KMS-11 (cell line): ENCODE results near the gene DLGAP1.

Experiments
- H2AFZ ChIP-seq: fragments of 200-600 bp; sonication (generic); 2 replicates; pipeline ENCODE4 v1.6.1; 2016; ENCODE audit warnings: antibody characterized with exemption, mixed run types, low read depth
- H3K27ac ChIP-seq: fragments of 200-600 bp; sonication (generic); 2 replicates; pipeline ENCODE4 v1.6.1; 2016; ENCODE audit warnings: mild to moderate bottlenecking, mixed run types
- H3K27me3 ChIP-seq: fragments of 200-600 bp; sonication (generic); 2 replicates; pipeline ENCODE4 v1.6.1; 2017; ENCODE audit warnings: mild to moderate bottlenecking, low read depth, mixed run types, moderate library complexity; ENCODE audit not compliant: insufficient read depth
- H3K36me3 ChIP-seq: fragments of 200-600 bp; sonication (generic); 2 replicates; pipeline ENCODE4 v1.6.1; 2017; ENCODE audit warnings: mild to moderate bottlenecking, mixed run types; ENCODE audit not compliant: insufficient read depth
- H3K4me1 ChIP-seq: fragments of 200-600 bp; sonication (generic); 2 replicates; pipeline ENCODE4 v1.6.1; 2016; ENCODE audit warnings: mild to moderate bottlenecking, low read depth, mixed run types; ENCODE audit not compliant: poor library complexity, severe bottlenecking
- H3K4me2 ChIP-seq: fragments of 200-600 bp; sonication (generic); 2 replicates; pipeline ENCODE4 v1.7.0; 2016; ENCODE audit warnings: mild to moderate bottlenecking, mixed run types
- H3K4me3 ChIP-seq: fragments of 200-600 bp; sonication (generic); IDR thresholded peaks from 2 replicates; pipeline ENCODE4 v1.6.1; 2017; ENCODE audit warnings: low read depth, low read length, mixed read lengths; ENCODE audit not compliant: insufficient read depth
- H3K79me2 ChIP-seq: fragments of 200-600 bp; sonication (generic); 2 replicates; pipeline ENCODE4 v1.6.1; 2016; ENCODE audit warnings: low read depth, mixed run types; ENCODE audit not compliant: insufficient read depth
- H3K9ac ChIP-seq: fragments of 200-600 bp; sonication (generic); 2 replicates; pipeline ENCODE4 v1.6.1; 2016; ENCODE audit warnings: mild to moderate bottlenecking, mixed run types
- H4K20me1 ChIP-seq: fragments of 200-600 bp; sonication (generic); 2 replicates; pipeline ENCODE4 v1.6.1; 2016; ENCODE audit warnings: mild to moderate bottlenecking, mixed run types; ENCODE audit not compliant: insufficient read depth
- TF ChIP-seq, protein P1 (sequence below): fragments of 200-600 bp; sonication (generic); conservative IDR thresholded peaks from 2 replicates; pipeline ENCODE4 v1.6.1; 2017; ENCODE audit warnings: low read depth, mild to moderate bottlenecking, antibody characterized with exemption, low read length, moderate library complexity, mixed read lengths

DLGAP1 gene

DNA sequence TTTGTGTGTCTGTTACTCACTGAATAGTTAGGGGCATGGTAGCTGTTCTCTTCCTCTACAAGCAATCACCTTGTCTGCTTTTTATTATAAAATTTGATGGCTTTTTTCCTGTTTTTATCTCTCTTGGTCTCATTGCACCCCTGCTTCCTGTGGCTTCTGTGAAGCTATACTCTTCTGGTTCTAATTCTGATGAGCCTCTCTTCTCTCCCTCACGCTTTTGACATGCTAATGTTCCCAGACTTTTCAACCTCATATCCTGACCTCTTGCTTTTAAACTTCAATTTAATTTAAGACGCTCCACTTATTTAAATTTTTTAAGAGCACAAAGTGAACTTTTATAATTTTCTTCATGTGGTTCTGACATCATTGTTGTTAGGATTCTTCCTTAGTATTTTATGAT lies 361.4 kb downstream of the DLGAP1 start:
- H3K27me3 ChIP-seq: no peaks in the 10 kb centered on the region
- no peaks in the 10 kb centered on the region for H3K79me2 ChIP-seq
- no peaks in the 10 kb centered on the region for H4K20me1 ChIP-seq
- no peak overlapping the region for H2AFZ ChIP-seq
- no peak overlapping the region for H3K27ac ChIP-seq
- no peaks in the 10 kb centered on the region for H3K4me1 ChIP-seq
- TF ChIP-seq, protein P1, sequence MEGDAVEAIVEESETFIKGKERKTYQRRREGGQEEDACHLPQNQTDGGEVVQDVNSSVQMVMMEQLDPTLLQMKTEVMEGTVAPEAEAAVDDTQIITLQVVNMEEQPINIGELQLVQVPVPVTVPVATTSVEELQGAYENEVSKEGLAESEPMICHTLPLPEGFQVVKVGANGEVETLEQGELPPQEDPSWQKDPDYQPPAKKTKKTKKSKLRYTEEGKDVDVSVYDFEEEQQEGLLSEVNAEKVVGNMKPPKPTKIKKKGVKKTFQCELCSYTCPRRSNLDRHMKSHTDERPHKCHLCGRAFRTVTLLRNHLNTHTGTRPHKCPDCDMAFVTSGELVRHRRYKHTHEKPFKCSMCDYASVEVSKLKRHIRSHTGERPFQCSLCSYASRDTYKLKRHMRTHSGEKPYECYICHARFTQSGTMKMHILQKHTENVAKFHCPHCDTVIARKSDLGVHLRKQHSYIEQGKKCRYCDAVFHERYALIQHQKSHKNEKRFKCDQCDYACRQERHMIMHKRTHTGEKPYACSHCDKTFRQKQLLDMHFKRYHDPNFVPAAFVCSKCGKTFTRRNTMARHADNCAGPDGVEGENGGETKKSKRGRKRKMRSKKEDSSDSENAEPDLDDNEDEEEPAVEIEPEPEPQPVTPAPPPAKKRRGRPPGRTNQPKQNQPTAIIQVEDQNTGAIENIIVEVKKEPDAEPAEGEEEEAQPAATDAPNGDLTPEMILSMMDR: no peak
- H3K4me3 ChIP-seq: no peak overlapping the region
- no peak overlapping the region for H3K4me2 ChIP-seq
- H3K36me3 ChIP-seq: no peaks in the 10 kb centered on the region
- no peak overlapping the region for H3K9ac ChIP-seq

DNA sequence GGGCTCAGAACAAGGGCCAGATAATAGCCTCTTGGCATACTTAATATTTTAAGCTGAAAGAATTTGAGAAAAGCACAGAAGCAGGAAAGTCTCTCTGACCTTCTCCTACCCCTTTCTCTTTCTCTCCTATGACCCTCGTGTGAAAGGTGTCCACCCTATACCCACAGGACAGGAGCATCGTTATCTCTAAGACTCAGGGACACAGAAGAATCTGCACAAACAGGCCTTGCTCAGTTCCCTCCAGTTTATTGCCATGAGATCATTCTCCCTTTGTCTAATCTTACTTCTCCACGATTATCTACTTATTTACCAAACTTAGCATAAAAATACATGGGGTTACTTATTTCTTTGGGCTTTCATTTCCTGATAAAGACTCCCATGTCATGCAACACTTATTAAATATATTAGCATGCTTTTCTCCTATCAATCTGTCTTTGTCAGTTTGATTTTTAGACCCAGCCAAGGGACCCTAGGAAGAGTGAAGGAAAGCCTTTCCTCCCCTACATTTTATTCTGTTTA lies 370.7 kb downstream of the DLGAP1 start:
- no peak overlapping the region for H3K4me2 ChIP-seq
- H3K79me2 ChIP-seq: no peaks in the 10 kb centered on the region
- TF ChIP-seq, protein P1: no peak
- H3K36me3 ChIP-seq: no peaks in the 10 kb centered on the region
- H3K9ac ChIP-seq: no peak overlapping the region
- no peaks in the 10 kb centered on the region for H3K4me1 ChIP-seq
- H3K4me3 ChIP-seq: no peak overlapping the region
- H4K20me1 ChIP-seq: no peaks in the 10 kb centered on the region
- no peak overlapping the region for H3K27ac ChIP-seq
- H2AFZ ChIP-seq: no peak overlapping the region
- no peaks in the 10 kb centered on the region for H3K27me3 ChIP-seq

DNA sequence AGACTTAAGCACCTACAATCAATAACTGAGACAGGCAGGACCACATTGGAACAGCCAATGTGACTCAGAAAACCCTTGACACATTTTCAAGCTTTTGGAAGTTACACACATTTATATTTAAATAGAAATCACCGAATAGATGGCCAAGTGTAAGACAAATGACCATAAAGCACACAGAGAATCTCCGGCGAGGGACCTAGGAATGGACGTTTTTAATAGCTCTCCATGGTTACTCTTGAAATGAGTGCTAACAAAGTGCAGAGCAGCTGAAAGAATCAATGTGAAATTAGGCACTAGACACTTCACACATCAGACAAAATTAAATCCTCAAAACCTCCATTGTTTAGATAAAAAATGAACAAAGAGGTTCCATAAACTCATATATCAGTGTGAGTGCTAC lies 376.9 kb downstream of the DLGAP1 start:
- no peaks in the 10 kb centered on the region for H3K27me3 ChIP-seq
- H3K79me2 ChIP-seq: no peaks in the 10 kb centered on the region
- H3K4me2 ChIP-seq: no peak overlapping the region
- H4K20me1 ChIP-seq: no peaks in the 10 kb centered on the region
- H2AFZ ChIP-seq: no peak overlapping the region
- TF ChIP-seq, protein P1: no peak
- H3K4me1 ChIP-seq: no peaks in the 10 kb centered on the region
- H3K9ac ChIP-seq: no peak overlapping the region
- H3K4me3 ChIP-seq: no peak overlapping the region
- no peaks in the 10 kb centered on the region for H3K36me3 ChIP-seq
- no peak overlapping the region for H3K27ac ChIP-seq

DNA sequence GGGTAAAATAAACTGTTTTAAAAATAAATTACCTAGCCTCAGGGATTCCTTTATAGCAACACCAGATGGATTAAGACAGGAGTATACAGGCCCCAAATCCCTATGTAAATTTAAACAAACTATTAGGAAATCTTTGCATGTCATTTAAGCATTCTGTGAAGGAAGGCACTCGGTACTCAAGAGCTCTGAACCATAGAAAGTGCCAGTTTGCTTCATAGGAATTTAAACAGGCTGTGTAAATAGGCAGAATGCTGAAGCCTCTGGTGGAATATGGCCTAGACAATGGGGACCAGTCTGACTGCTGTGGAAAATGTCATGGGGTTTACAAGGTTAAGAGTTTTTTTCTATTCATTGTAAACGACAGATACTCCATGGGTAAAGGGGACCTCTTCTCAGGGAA lies 377.4 kb downstream of the DLGAP1 start:
- H3K9ac ChIP-seq: no peak overlapping the region
- H3K4me2 ChIP-seq: no peak overlapping the region
- no peak overlapping the region for H2AFZ ChIP-seq
- no peaks in the 10 kb centered on the region for H3K4me1 ChIP-seq
- H3K36me3 ChIP-seq: no peaks in the 10 kb centered on the region
- TF ChIP-seq, protein P1: no peak
- no peaks in the 10 kb centered on the region for H3K79me2 ChIP-seq
- no peak overlapping the region for H3K27ac ChIP-seq
- H3K27me3 ChIP-seq: no peaks in the 10 kb centered on the region
- H4K20me1 ChIP-seq: no peaks in the 10 kb centered on the region
- no peak overlapping the region for H3K4me3 ChIP-seq
